Suprapubic skin (tissue), 4 donors: ENCODE data around the gene LAMC3. TPM values are rescaled to one million over a fixed set of nuclear protein-coding genes. Genes with fewer than 3 reads are reported as not detected.

Experiments used
- DNase-seq, 2 donors: peaks; one replicate each; pipeline ENCODE4 v3.0.0-alpha.2; 2019; ENCODE audit warnings: low spot score in 2 of 2
- H3K27ac ChIP-seq: fragments of 200-600 bp; sonication (generic); one replicate; pipeline ENCODE4 v1.5.1; 2019
- H3K27me3 ChIP-seq: fragments of 200-600 bp; sonication (generic); one replicate; pipeline ENCODE4 v1.5.1; 2019
- H3K36me3 ChIP-seq: fragments of 200-600 bp; sonication (generic); one replicate; pipeline ENCODE4 v1.5.1; 2019
- H3K4me1 ChIP-seq: fragments of 200-600 bp; sonication (generic); one replicate; pipeline ENCODE4 v1.5.1; 2019
- H3K4me3 ChIP-seq: fragments of 200-600 bp; sonication (generic); one replicate; pipeline ENCODE4 v1.5.1; 2019; ENCODE audit warnings: mild to moderate bottlenecking
- H3K9me3 ChIP-seq: fragments of 200-600 bp; sonication (generic); one replicate; pipeline ENCODE4 v1.5.1; 2019
- EP300 ChIP-seq: sonication (generic); formaldehyde crosslinking; IDR thresholded peaks from one replicate; pipeline ENCODE4 v1.6.1; 2017; ENCODE audit warnings: antibody characterized with exemption
- POLR2A ChIP-seq, 2 donors: fragments of 450-650 bp; IDR thresholded peaks; one replicate each; pipeline ENCODE4 v1.6.1; 2017; ENCODE audit warnings: antibody characterized with exemption in 2 of 2, mild to moderate bottlenecking in 2 of 2, moderate library complexity in 2 of 2
- POLR2AphosphoS5 ChIP-seq, 3 donors: sonication (generic); formaldehyde crosslinking; IDR thresholded peaks; one replicate each; pipeline ENCODE4 v1.6.1; 2017; ENCODE audit warnings: antibody characterized with exemption in 3 of 3
- WGBS: methylation state at CpG from one replicate; pipeline ENCODE4 v1.1.5; 2018; 5-methylcytosine and 5-hydroxymethylcytosine counted together
- total RNA-seq, 4 donors: library from RNA; depleted of rRNA; stranded (reverse); fragments of >200 nt; gene quantifications; one replicate each; pipeline ENCODE4 v1.1.0, GENCODE V29; 2016
- TF ChIP-seq, protein P1 (sequence below), 2 donors: fragments of 200-600 bp in 1 of 2; fragments of 450-650 bp in 1 of 2; sonication (generic) in 1 of 2; IDR thresholded peaks; one replicate each; pipeline ENCODE4 v1.5.1; 2016 to 2019; ENCODE audit warnings: antibody characterized with exemption in 2 of 2, mild to moderate bottlenecking in 1 of 2, moderate library complexity in 1 of 2

The LAMC3 gene
- total RNA-seq, 4 donors from 2014 or later: 4.0 to 16.9 (median 5.2) TPM

DNA sequence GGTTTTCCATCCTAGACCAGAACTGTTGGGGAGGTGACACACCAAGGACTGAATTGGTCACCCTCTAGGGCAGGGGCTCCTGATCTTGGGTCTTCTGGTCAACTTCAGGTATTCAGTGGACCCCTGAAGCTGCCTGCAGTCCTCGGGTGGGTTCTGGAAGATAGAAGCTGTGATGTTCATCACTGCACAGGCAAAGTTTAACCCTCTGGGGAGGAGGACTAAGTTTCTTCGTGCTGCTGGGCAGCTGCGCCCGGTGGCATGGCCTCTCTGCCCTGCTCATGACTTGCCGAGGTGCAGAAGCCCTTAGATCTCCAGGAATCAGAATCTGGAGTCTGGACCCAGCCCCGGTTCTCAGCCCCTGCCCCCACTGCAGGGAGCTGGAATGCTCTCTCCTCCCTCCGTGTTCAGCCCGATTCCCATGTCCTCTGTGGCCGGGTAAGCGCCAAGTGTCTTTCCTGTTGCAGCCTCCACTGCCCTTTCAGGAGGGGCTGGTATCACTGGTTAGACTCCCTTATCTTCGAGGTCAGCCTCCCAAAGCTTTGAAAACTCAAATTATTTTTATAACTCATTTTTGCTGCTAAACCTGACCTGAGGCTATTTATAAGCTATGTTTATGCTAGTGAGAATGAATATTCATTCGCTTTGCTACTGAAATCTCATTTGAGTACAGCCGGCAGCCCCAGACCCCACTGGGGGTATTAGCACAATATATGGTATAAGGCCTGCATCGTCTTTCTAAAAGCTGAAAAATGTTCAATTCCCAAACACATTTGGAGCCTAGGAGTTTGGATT is 1.7 kb downstream of the LAMC3 start:
- no peaks in the 10 kb centered on the region for H3K9me3 ChIP-seq
- H3K27me3 ChIP-seq: peaks cover 57% of the 10 kb centered on the region
- 54% methylated on average over 11 of the region's 14 CpGs for WGBS

DNA sequence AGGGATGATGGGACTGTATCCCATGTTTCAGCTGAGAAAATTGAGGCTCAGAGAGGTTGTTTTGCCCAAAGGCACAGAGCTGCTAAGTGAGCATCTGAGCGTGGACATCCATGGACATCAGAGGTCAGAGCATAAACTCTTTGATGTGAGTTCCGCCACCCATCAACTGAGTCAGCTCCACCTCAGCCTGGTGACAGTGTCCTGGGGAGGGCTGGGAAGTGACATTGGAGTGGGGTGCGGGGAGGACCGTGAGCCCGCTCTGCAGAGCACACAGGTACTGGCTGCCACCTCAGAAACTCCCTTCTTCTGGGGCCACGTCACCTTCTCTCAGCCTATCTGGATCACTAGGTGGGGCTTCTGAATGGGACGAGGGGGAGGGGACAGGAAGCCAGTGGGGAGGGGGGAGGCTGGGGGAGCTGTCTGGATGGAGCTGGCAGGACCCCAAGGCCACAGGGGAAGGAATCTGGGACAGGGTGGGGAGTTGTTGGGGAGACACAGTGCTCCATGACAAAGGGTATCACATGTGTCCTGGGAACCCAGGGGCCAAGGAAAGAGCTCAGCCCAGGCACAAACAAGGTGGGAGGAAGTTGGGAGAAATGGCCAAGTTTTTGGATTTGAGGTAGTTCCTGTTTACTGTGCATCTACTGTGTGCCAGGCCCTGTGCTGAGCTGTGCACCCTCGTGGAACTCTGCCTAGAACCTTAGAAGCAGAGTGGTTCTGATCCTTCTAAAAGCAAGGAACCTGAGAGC is 2.5 kb downstream of the LAMC3 start:
- no peaks in the 10 kb centered on the region for H3K36me3 ChIP-seq
- peaks cover 61% of the 10 kb centered on the region for H3K27me3 ChIP-seq
- H3K4me1 ChIP-seq: peaks cover 17% of the 10 kb centered on the region
- peak overlapping the region; percentile 29 for H3K27ac ChIP-seq
- no peak for DNase-seq
- H3K9me3 ChIP-seq: no peaks in the 10 kb centered on the region
- 66% methylated on average over 8 of the region's 8 CpGs for WGBS
- TF ChIP-seq, protein P1, sequence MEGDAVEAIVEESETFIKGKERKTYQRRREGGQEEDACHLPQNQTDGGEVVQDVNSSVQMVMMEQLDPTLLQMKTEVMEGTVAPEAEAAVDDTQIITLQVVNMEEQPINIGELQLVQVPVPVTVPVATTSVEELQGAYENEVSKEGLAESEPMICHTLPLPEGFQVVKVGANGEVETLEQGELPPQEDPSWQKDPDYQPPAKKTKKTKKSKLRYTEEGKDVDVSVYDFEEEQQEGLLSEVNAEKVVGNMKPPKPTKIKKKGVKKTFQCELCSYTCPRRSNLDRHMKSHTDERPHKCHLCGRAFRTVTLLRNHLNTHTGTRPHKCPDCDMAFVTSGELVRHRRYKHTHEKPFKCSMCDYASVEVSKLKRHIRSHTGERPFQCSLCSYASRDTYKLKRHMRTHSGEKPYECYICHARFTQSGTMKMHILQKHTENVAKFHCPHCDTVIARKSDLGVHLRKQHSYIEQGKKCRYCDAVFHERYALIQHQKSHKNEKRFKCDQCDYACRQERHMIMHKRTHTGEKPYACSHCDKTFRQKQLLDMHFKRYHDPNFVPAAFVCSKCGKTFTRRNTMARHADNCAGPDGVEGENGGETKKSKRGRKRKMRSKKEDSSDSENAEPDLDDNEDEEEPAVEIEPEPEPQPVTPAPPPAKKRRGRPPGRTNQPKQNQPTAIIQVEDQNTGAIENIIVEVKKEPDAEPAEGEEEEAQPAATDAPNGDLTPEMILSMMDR (IDR thresholded peaks at IDR 0.05): no peak
- TF ChIP-seq POLR2AphosphoS5 (IDR thresholded peaks at IDR 0.05) (no peak), POLR2A (IDR thresholded peaks at IDR 0.05) (no peak), EP300 (no peak)
- H3K4me3 ChIP-seq: peak overlapping the region; percentile 7

More for the DNA sequence above, 1.7 kb downstream of the LAMC3 start:
- TF ChIP-seq, protein P1 (IDR thresholded peaks at IDR 0.05): no peak
- TF ChIP-seq EP300 (no peak), POLR2AphosphoS5 (IDR thresholded peaks at IDR 0.05) (no peak), POLR2A (IDR thresholded peaks at IDR 0.05) (no peak)
- Histone ChIP-seq H3K27ac (no peak overlapping the region), H3K4me3 (peak overlapping the region; percentile 7), H3K4me1 (peaks cover 17% of the 10 kb centered on the region), H3K36me3 (no peaks in the 10 kb centered on the region)
- DNase-seq: no peak

DNA sequence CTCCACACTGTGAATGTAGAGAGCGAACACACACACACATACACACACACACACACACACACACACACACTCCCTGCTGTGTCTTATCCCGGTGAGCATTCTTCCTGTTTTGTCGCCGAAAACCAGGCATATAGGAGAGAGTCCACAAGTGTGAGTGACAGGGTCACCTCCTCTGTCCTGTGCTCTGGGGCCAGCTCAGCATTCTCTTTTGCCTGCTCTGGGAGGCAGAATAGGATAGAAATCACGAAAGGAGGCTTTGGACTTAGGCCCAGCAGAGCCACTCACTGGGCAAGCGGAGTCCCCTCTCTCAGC is 3.0 kb downstream of the LAMC3 start:
- H3K27ac ChIP-seq: peak overlapping the region; percentile 29
- no peaks in the 10 kb centered on the region for H3K9me3 ChIP-seq
- WGBS: 59% methylated on average over 6 of the region's 6 CpGs

DNA sequence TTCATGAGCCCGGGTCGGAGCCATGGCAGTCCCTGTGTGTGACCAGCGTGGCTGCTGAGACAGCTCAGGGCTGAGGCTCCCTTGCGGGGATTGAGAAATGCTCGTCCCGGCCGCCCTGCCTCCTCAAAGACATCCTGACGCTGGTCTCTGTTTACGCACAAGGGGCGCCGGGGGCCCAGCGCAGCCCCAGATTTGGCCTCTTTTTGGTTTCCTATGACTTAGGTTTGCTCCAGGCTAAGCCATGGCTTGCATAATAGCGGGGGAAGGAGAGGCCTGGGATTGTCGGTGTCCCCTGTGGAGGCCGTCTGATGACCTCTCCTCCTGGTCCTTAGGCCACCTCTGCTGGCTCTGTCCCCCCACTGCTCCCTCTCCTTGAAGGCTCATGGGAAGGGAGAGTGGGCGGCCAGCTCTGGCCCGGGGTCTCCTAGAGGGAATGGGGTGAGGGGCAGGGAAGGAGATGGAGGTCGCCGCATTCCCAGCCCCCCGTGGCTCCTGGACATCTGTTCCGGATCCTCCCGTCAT is 3.5 kb downstream of the LAMC3 start:
- H3K9me3 ChIP-seq: no peaks in the 10 kb centered on the region
- peaks cover 17% of the 10 kb centered on the region for H3K4me1 ChIP-seq
- no peak for DNase-seq
- no peak for TF ChIP-seq EP300
- TF ChIP-seq POLR2AphosphoS5 (IDR thresholded peaks at IDR 0.05): no peak
- TF ChIP-seq POLR2A (IDR thresholded peaks at IDR 0.05): no peak
- TF ChIP-seq, protein P1 (IDR thresholded peaks at IDR 0.05): no peak
- H3K27ac ChIP-seq: peak overlapping the region; percentile 29
- 74% methylated on average over 10 of the region's 22 CpGs for WGBS
- H3K36me3 ChIP-seq: no peaks in the 10 kb centered on the region
- peaks cover 68% of the 10 kb centered on the region for H3K27me3 ChIP-seq
- no peak overlapping the region for H3K4me3 ChIP-seq

More for the DNA sequence above, 3.0 kb downstream of the LAMC3 start:
- H3K36me3 ChIP-seq: no peaks in the 10 kb centered on the region
- H3K4me1 ChIP-seq: peaks cover 17% of the 10 kb centered on the region
- TF ChIP-seq EP300 (no peak), POLR2A (IDR thresholded peaks at IDR 0.05) (no peak), POLR2AphosphoS5 (IDR thresholded peaks at IDR 0.05) (no peak)
- TF ChIP-seq, protein P1 (IDR thresholded peaks at IDR 0.05): no peak
- H3K4me3 ChIP-seq: no peak overlapping the region
- DNase-seq: no peak
- H3K27me3 ChIP-seq: peaks cover 65% of the 10 kb centered on the region
